Gastroesophageal sphincter (tissue), 4 donors: Measurements from ENCODE around the gene ZNF516. TPM values are rescaled to one million over a fixed set of nuclear protein-coding genes. Genes with fewer than 3 reads are reported as not detected.

Experiments used
- ATAC-seq: fragments of 150-250 bp; one replicate; pipeline ENCODE4 v1.9.1; 2016; ENCODE audit warnings: mild to moderate bottlenecking, moderate library complexity
- H3K27ac ChIP-seq, 4 donors: fragments of 200-600 bp; sonication (generic) in 3 of 4; 1 replicate in 3 of 4; 2 replicates in 1 of 4; pipeline ENCODE4 v1.5.1; 2016 to 2019
- H3K27me3 ChIP-seq: fragments of 200-600 bp; sonication (generic); one replicate; pipeline ENCODE4 v1.5.1; 2019
- H3K36me3 ChIP-seq, 2 donors: fragments of 200-600 bp; sonication (generic); one replicate each; pipeline ENCODE4 v1.5.1; 2019; ENCODE audit warnings: control low read depth in 1 of 2
- H3K4me1 ChIP-seq, 3 donors: fragments of 200-600 bp; sonication (generic); 1 replicate in 2 of 3; 2 replicates in 1 of 3; pipeline ENCODE4 v1.5.1; 2016 to 2019; ENCODE audit warnings: control low read depth in 2 of 3
- H3K4me3 ChIP-seq, 2 donors: fragments of 200-600 bp; sonication (generic); one replicate each; pipeline ENCODE4 v1.5.1; 2019; ENCODE audit warnings: mild to moderate bottlenecking in 1 of 2, moderate library complexity in 1 of 2
- H3K9me3 ChIP-seq, 3 donors: fragments of 200-600 bp; sonication (generic); one replicate each; pipeline ENCODE4 v1.5.1; 2017 to 2019; ENCODE audit warnings: control low read depth in 2 of 3
- CTCF ChIP-seq, 4 experiments: fragments of 200-600 bp in 2 of 4; fragments of 450-650 bp in 2 of 4; sonication (generic) in 1 of 4; IDR thresholded peaks; one replicate each; pipeline ENCODE4 v1.5.1; 2017 to 2019; ENCODE audit warnings: antibody characterized with exemption in 4 of 4, mild to moderate bottlenecking in 2 of 4, moderate library complexity in 2 of 4
- EP300 ChIP-seq: sonication (generic); formaldehyde crosslinking; IDR thresholded peaks from one replicate; pipeline ENCODE4 v1.6.1; 2017; ENCODE audit warnings: antibody characterized with exemption, mild to moderate bottlenecking
- POLR2A ChIP-seq, 2 donors: fragments of 450-650 bp; IDR thresholded peaks; one replicate each; pipeline ENCODE4 v1.6.1; 2017; ENCODE audit warnings: antibody characterized with exemption in 2 of 2, mild to moderate bottlenecking in 2 of 2, moderate library complexity in 1 of 2
- POLR2AphosphoS5 ChIP-seq: sonication (generic); formaldehyde crosslinking; IDR thresholded peaks from one replicate; pipeline ENCODE4 v1.6.1; 2017; ENCODE audit warnings: antibody characterized with exemption
- WGBS, 2 donors: methylation state at CpG; one replicate each; pipeline ENCODE4 v1.1.5; 2018; ENCODE audit warnings: low coverage in 1 of 2; 5-methylcytosine and 5-hydroxymethylcytosine counted together
- total RNA-seq, 4 donors: library from RNA; depleted of rRNA; stranded (reverse); fragments of >200 nt; gene quantifications; one replicate each; pipeline ENCODE4 v1.1.0, GENCODE V29; 2016

The ZNF516 gene
- total RNA-seq, 4 donors from 2014 or later = 17.8 to 43.8 (median 29.9) TPM

GRCh38 chr18:76419811-76420210 is 75.2 kb downstream of the ZNF516 start:
- peaks cover 0 to 45% (median 0%) of the 10 kb centered on the region in 3 donors for H3K4me1 ChIP-seq
- H3K27ac ChIP-seq = no peak overlapping the region
- H3K4me3 ChIP-seq = no peak overlapping the region
- H3K36me3 ChIP-seq = peaks cover 0 to 4% of the 10 kb centered on the region in 2 donors
- no peaks in the 10 kb centered on the region for H3K9me3 ChIP-seq
- 91% methylated on average over 3 of the region's 3 CpGs; no CpG with 5 or more reads in 1 of the 2 donors for WGBS, 2 donors
- TF ChIP-seq POLR2AphosphoS5 (no peak), CTCF (IDR thresholded peaks at IDR 0.05) (no peak), EP300 (no peak), POLR2A (IDR thresholded peaks at IDR 0.05) (no peak)
- no peaks in the 10 kb centered on the region for H3K27me3 ChIP-seq
- no peak for ATAC-seq

- Histone ChIP-seq H3K36me3 (peaks cover 0 to 1% of the 10 kb centered on the region in 2 donors), H3K4me1 (peaks cover 0 to 53% (median 0%) of the 10 kb centered on the region in 3 donors), H3K27me3 (no peaks in the 10 kb centered on the region), H3K27ac (no peak overlapping the region), H3K9me3 (no peaks in the 10 kb centered on the region), H3K4me3 (peak overlapping the region in 1 of 2 donors; percentile 18)
- ATAC-seq = peak; percentile 55
- TF ChIP-seq POLR2A (IDR thresholded peaks at IDR 0.05) (no peak), POLR2AphosphoS5 (peak; percentile 26), CTCF (IDR thresholded peaks at IDR 0.05) (no peak), EP300 (no peak)
- WGBS, 2 donors = 30 to 43% methylated on average over 7 to 9 of the region's 9 CpGs
Measured at GRCh38 chr18:76416911-76417310, 78.1 kb downstream of the ZNF516 start.

- no peaks in the 10 kb centered on the region for H3K27me3 ChIP-seq
- H3K9me3 ChIP-seq = no peaks in the 10 kb centered on the region
- peaks cover 0 to 57% (median 0%) of the 10 kb centered on the region in 3 donors for H3K4me1 ChIP-seq
- no peak overlapping the region for H3K4me3 ChIP-seq
- no peaks in the 10 kb centered on the region for H3K36me3 ChIP-seq
- WGBS, 2 donors = 94 to 96% methylated on average over 6 to 17 of the region's 17 CpGs
- ATAC-seq = no peak
- no peak for TF ChIP-seq POLR2AphosphoS5
- no peak for TF ChIP-seq CTCF (IDR thresholded peaks at IDR 0.05)
- TF ChIP-seq POLR2A (IDR thresholded peaks at IDR 0.05) = no peak
- no peak for TF ChIP-seq EP300
- no peak overlapping the region for H3K27ac ChIP-seq
Measured at GRCh38 chr18:76414936-76415621, 80.0 kb downstream of the ZNF516 start.

- H3K27me3 ChIP-seq = no peaks in the 10 kb centered on the region
- H3K27ac ChIP-seq = no peak overlapping the region
- WGBS, 2 donors = 85 to 92% methylated on average over 11 to 16 of the region's 19 CpGs
- H3K4me1 ChIP-seq = peaks cover 0 to 70% (median 0%) of the 10 kb centered on the region in 3 donors
- no peak for TF ChIP-seq POLR2A (IDR thresholded peaks at IDR 0.05)
- no peaks in the 10 kb centered on the region for H3K36me3 ChIP-seq
- no peaks in the 10 kb centered on the region for H3K9me3 ChIP-seq
- H3K4me3 ChIP-seq = no peak overlapping the region
- no peak for ATAC-seq
Measured at GRCh38 chr18:76412818-76413565, 82.0 kb downstream of the ZNF516 start.

GRCh38 chr18:76412010-76412817 is 82.8 kb downstream of the ZNF516 start:
- Histone ChIP-seq H3K36me3 (no peaks in the 10 kb centered on the region), H3K4me3 (no peak overlapping the region), H3K9me3 (no peaks in the 10 kb centered on the region), H3K27ac (no peak overlapping the region), H3K27me3 (no peaks in the 10 kb centered on the region), H3K4me1 (peaks cover 0 to 75% (median 0%) of the 10 kb centered on the region in 3 donors)
- TF ChIP-seq EP300 = no peak
- no peak for ATAC-seq
- WGBS, 2 donors = 45 to 62% methylated on average over 5 to 7 of the region's 21 CpGs
